ENCODE data around the gene NACC2. TPM values are rescaled to one million over a fixed set of nuclear protein-coding genes. Genes with fewer than 3 reads are reported as not detected.

NACC2 gene
- total and polyA plus RNA-seq, 2 experiments from 2014 or later, result 11.0 to 13.0 TPM

DNA sequence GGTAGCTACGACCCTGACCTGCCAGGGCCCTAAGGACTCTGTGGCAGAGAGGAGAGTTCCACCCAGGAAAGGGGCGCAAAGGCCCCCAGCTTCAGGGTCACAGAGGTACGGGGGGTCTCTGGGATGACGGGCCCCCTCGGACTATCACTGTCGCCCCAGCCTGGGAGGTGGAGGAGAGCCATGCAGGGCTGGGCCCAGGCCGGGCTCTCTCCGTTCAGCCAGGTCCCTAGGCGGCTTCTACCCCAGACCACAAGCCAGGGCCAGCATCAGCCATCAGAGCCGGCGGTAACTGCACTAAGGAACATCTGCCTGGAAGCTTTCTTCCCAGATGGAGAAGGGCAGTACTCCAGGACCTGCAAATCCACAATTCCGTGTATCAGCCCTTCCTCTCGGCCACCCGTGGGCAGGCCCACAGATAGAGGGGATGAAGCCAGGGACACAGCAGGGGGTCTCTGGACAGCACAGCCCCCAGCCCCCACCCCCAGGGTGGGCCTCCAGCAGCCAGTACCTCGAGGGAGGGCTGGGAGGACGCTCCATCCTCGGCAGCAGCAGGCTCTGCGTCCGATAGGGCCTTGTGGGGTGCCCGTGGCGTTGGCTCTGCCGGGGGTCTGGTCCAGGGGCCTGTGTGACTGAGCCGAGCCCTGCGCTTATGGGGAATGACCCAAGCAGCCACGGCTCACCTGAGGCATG is 38.4 kb downstream of the NACC2 start:
- H3K4me2 ChIP-seq, result no peak overlapping the region
- H3K27ac ChIP-seq, result no peak overlapping the region
- WGBS (ENCODE audit: low lambda C conversion rate, missing lambda C conversion rate), result 92% methylated on average over 25 of the region's 25 CpGs
- no peak overlapping the region for H2AFZ ChIP-seq
- H3K4me1 ChIP-seq (ENCODE audit: insufficient read depth), result peaks cover 45% of the 10 kb centered on the region
- TF ChIP-seq EZH2phosphoT487 (IDR thresholded peaks at IDR 0.05; ENCODE audit: low read depth, severe bottlenecking, unreplicated experiment), result no peak
- TF ChIP-seq, protein P1, sequence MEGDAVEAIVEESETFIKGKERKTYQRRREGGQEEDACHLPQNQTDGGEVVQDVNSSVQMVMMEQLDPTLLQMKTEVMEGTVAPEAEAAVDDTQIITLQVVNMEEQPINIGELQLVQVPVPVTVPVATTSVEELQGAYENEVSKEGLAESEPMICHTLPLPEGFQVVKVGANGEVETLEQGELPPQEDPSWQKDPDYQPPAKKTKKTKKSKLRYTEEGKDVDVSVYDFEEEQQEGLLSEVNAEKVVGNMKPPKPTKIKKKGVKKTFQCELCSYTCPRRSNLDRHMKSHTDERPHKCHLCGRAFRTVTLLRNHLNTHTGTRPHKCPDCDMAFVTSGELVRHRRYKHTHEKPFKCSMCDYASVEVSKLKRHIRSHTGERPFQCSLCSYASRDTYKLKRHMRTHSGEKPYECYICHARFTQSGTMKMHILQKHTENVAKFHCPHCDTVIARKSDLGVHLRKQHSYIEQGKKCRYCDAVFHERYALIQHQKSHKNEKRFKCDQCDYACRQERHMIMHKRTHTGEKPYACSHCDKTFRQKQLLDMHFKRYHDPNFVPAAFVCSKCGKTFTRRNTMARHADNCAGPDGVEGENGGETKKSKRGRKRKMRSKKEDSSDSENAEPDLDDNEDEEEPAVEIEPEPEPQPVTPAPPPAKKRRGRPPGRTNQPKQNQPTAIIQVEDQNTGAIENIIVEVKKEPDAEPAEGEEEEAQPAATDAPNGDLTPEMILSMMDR (IDR thresholded peaks at IDR 0.05; ENCODE audit: poor library complexity), result no peak
- TF ChIP-seq EZH2 (IDR thresholded peaks at IDR 0.05; ENCODE audit: borderline replicate concordance), result no peak
- H3K79me2 ChIP-seq, result peaks cover 84% of the 10 kb centered on the region
- H3K4me3 ChIP-seq, result no peak overlapping the region
- no peaks in the 10 kb centered on the region for H3K36me3 ChIP-seq (replicated peaks; ENCODE audit: insufficient read depth, low read depth)
- no peaks in the 10 kb centered on the region for H3K9me3 ChIP-seq (ENCODE audit: low read depth)
- no peaks in the 10 kb centered on the region for H3K27me3 ChIP-seq
- peaks cover 82% of the 10 kb centered on the region for H4K20me1 ChIP-seq (ENCODE audit: insufficient read depth, poor library complexity, severe bottlenecking)
- H3K9me2 ChIP-seq (replicated peaks; ENCODE audit: insufficient read depth), result no peaks in the 10 kb centered on the region
- no peak for DNase-seq (ENCODE audit: low spot score)

DNA sequence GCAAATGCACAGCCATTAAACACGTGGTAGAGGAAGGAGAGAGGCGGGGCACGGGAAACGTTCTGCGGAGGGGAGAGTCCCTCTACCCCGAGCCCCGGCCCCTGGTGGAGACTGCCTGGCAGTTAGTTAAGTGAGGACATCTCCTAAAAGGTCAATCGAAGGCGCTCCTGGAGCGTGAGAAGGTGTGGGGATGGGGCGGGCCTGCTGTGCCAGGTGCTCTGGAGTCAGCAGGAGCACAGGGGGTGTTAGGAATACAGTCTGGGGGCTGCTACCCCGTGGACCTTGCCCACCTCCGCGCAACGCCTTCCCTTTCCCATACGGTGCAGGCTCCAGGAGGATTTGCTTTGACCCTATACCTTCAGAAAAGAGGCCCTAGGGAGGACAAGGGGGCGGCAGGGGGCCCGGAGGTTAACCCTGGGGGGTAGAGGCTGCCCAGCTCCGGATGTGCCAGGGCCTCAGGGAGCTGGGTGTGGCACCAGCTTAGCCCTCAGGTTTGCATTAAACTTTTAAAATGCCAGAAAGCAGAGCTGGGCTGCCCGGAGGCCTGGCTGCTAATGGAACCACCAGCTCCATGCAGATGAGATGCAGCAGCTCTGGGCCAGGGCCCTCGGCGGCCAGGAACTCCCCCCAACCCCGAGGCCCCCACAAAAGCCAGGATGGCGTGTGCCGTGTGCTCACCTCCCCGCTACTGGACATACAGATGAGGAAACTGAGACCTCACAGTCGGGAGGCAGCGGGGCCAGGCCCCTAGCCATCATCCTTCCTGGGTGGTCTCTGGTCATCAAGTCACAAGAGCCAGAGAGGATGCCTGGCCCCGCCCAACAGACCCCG is 39.2 kb downstream of the NACC2 start:
- Histone ChIP-seq H2AFZ (no peak overlapping the region), H3K4me1 (ENCODE audit: insufficient read depth) (peaks cover 46% of the 10 kb centered on the region), H3K9me2 (replicated peaks; ENCODE audit: insufficient read depth) (no peaks in the 10 kb centered on the region), H3K4me2 (no peak overlapping the region), H3K36me3 (replicated peaks; ENCODE audit: insufficient read depth, low read depth) (no peaks in the 10 kb centered on the region), H3K27ac (no peak overlapping the region), H3K4me3 (no peak overlapping the region), H4K20me1 (ENCODE audit: insufficient read depth, poor library complexity, severe bottlenecking) (peaks cover 80% of the 10 kb centered on the region), H3K79me2 (peaks cover 79% of the 10 kb centered on the region), H3K27me3 (no peaks in the 10 kb centered on the region), H3K9me3 (ENCODE audit: low read depth) (no peaks in the 10 kb centered on the region)
- 79% methylated on average over 25 of the region's 30 CpGs for WGBS (ENCODE audit: low lambda C conversion rate, missing lambda C conversion rate)
- TF ChIP-seq EZH2 (IDR thresholded peaks at IDR 0.05; ENCODE audit: borderline replicate concordance) (no peak), EZH2phosphoT487 (IDR thresholded peaks at IDR 0.05; ENCODE audit: low read depth, severe bottlenecking, unreplicated experiment) (no peak)
- TF ChIP-seq, protein P1 (IDR thresholded peaks at IDR 0.05; ENCODE audit: poor library complexity), result no peak
- DNase-seq (ENCODE audit: low spot score), result no peak

DNA sequence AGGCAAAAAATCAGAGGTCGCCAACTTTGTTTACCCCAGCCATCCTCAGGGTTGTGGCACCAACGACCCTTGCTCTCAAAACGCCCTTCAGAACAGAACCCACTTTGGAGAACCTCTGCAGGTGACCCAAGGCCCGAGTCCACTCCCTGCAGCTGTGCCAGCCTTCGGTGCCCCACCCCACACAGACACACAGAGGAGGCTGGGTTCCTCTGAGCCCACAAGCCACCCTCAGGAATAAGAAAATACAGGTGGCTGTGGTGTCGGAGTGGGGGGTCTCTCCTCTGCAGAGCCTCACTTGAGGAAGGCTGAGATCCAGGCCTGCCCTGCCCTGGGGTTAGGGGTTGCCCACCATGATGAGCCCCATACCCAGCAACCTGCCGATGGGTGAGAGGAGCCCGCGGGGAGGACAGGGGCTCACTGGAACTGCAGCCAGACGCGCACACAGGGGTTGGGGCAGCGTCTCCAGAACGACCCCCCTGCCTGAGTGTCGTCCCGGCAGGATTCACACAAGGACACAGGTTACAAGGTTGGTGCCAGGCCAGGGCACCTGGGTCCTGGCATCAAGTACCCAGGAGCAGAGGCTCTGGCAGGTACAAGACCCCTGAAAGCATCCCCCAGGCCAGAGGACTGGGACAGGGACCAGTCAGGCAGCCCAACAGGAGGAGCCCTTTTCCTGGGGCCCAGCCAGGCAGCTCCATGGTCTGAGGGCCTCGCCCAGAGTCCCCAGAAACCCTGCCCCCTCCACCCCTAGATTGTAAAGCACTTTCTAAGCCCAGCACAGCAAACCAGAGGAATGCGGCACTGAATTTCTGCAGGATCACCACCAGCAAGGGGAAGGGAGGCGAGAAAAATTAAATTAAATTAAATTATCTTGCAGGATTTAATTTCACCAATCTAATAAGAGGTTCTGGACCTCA is 40.0 kb downstream of the NACC2 start:
- Histone ChIP-seq H3K27ac (no peak overlapping the region), H3K9me2 (replicated peaks; ENCODE audit: insufficient read depth) (no peaks in the 10 kb centered on the region), H3K4me1 (ENCODE audit: insufficient read depth) (peaks cover 42% of the 10 kb centered on the region), H3K4me2 (no peak overlapping the region), H2AFZ (no peak overlapping the region), H3K36me3 (replicated peaks; ENCODE audit: insufficient read depth, low read depth) (no peaks in the 10 kb centered on the region), H4K20me1 (ENCODE audit: insufficient read depth, poor library complexity, severe bottlenecking) (peaks cover 78% of the 10 kb centered on the region), H3K79me2 (peaks cover 83% of the 10 kb centered on the region), H3K9me3 (ENCODE audit: low read depth) (no peaks in the 10 kb centered on the region), H3K4me3 (no peak overlapping the region), H3K27me3 (no peaks in the 10 kb centered on the region)
- TF ChIP-seq EZH2 (IDR thresholded peaks at IDR 0.05; ENCODE audit: borderline replicate concordance) (no peak), EZH2phosphoT487 (IDR thresholded peaks at IDR 0.05; ENCODE audit: low read depth, severe bottlenecking, unreplicated experiment) (no peak)
- TF ChIP-seq, protein P1 (IDR thresholded peaks at IDR 0.05; ENCODE audit: poor library complexity), result no peak
- 93% methylated on average over 18 of the region's 18 CpGs for WGBS (ENCODE audit: low lambda C conversion rate, missing lambda C conversion rate)
- DNase-seq (ENCODE audit: low spot score), result no peak

All from hepatocyte (in vitro differentiated cells).